ENCODE measurements around the gene ADARB1. TPM values are rescaled to one million over a fixed set of nuclear protein-coding genes. Genes with fewer than 3 reads are reported as not detected.

Gene ADARB1
- total RNA-seq, 4 donors from 2014 or later: 18.2 to 57.6 (median 32.0) TPM

DNA sequence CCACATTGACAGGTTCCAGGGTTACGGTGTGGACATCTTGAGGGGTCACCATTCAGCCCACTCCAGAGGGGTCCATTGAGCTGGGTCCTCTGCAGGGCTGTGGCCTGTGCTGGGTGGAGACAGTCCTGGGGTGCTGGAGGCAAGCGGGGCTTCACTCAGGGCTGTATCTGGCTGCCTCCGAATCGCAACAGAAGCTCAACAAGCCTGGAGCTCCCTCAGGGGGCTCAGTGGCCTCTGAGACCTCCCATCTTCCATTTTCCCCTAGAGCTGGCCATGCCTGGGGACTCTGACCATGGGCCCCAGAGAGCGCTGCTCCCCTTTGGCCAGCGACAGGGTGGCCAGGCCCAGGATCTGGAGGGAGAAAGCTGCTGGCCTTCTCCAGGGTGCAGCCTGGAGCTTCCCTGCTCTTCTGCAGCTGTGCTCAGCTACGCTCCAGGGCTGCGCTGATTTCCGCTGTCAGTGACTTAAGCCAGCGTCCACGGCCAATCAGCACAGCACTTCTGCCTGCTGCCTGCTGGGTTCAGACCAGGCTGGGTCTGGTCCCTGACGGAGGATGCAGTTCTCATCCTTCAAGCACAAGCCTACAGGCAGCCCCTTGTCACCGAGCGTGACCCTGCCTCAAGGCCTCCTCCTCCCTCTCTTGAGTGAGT lies 45.0 kb upstream of the ADARB1 start:
- no peaks in the 10 kb centered on the region for H3K36me3 ChIP-seq
- peaks cover 0 to 50% (median 14%) of the 10 kb centered on the region in 4 donors for H3K4me1 ChIP-seq
- no peak for TF ChIP-seq POLR2A (IDR thresholded peaks at IDR 0.05)
- TF ChIP-seq EP300 (IDR thresholded peaks at IDR 0.05): no peak
- TF ChIP-seq, protein P1, sequence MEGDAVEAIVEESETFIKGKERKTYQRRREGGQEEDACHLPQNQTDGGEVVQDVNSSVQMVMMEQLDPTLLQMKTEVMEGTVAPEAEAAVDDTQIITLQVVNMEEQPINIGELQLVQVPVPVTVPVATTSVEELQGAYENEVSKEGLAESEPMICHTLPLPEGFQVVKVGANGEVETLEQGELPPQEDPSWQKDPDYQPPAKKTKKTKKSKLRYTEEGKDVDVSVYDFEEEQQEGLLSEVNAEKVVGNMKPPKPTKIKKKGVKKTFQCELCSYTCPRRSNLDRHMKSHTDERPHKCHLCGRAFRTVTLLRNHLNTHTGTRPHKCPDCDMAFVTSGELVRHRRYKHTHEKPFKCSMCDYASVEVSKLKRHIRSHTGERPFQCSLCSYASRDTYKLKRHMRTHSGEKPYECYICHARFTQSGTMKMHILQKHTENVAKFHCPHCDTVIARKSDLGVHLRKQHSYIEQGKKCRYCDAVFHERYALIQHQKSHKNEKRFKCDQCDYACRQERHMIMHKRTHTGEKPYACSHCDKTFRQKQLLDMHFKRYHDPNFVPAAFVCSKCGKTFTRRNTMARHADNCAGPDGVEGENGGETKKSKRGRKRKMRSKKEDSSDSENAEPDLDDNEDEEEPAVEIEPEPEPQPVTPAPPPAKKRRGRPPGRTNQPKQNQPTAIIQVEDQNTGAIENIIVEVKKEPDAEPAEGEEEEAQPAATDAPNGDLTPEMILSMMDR (IDR thresholded peaks at IDR 0.05): no peak
- peaks cover 0 to 4% (median 0%) of the 10 kb centered on the region in 4 donors for H3K9me3 ChIP-seq
- peak in 1 of 2 donors; percentile 19 for DNase-seq (ENCODE audit: low spot score in 2 of 2)
- WGBS, 2 donors: 70% methylated on average over 12 to 14 of the region's 14 CpGs
- H3K4me3 ChIP-seq: no peak overlapping the region
- H3K27ac ChIP-seq: peak overlapping the region in 1 of 4 donors; percentile 12
- H3K27me3 ChIP-seq: no peaks in the 10 kb centered on the region

DNA sequence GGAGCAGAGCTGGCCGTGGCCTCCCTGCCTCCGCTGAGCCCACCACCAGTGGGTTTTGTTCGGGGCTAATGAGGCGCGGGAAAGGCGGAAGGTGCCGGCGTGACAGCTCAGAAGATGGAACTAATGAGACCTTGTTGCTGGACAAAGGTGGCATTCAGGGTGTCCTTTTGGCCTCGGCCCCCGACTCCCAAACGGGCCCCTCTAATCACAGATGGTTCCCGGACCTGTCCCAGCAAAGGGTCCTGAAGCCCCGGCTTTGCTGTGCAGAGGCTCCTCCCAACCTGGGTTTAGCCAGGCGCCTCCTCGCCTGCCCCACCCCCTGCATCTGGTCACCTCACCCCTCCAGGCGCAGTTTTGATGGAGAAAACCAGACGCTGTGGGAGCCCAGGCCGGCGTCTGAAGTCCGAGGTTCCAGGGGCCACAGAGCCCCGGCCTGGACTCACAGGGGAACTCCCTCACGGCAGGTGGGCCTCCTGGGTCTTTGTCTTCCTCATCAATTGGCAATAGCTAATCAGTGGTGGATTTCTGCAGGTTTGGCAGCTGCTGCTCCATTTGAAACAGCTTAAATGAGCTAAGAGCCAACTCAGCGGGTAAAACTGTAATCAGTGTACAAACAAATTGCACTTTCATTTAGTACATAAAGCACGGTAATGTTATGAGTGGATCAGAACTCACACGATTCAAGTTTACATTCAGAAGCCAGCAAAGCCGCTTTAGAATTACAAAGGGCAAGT lies 44.3 kb upstream of the ADARB1 start:
- H3K27me3 ChIP-seq: no peaks in the 10 kb centered on the region
- WGBS, 2 donors: 69 to 74% methylated on average over 19 to 26 of the region's 26 CpGs
- H3K27ac ChIP-seq: peak overlapping the region in 2 of 4 donors; percentile 12 to 46
- no peaks in the 10 kb centered on the region for H3K9me3 ChIP-seq
- no peaks in the 10 kb centered on the region for H3K36me3 ChIP-seq
- H3K4me3 ChIP-seq: no peak overlapping the region
- H3K4me1 ChIP-seq: peaks cover 0 to 57% (median 14%) of the 10 kb centered on the region in 4 donors
- peak in 1 of 2 donors; percentile 11 for DNase-seq (ENCODE audit: low spot score in 2 of 2)
- TF ChIP-seq, protein P1 (IDR thresholded peaks at IDR 0.05): no peak
- TF ChIP-seq EP300 (IDR thresholded peaks at IDR 0.05) (no peak), POLR2A (IDR thresholded peaks at IDR 0.05) (no peak)

DNA sequence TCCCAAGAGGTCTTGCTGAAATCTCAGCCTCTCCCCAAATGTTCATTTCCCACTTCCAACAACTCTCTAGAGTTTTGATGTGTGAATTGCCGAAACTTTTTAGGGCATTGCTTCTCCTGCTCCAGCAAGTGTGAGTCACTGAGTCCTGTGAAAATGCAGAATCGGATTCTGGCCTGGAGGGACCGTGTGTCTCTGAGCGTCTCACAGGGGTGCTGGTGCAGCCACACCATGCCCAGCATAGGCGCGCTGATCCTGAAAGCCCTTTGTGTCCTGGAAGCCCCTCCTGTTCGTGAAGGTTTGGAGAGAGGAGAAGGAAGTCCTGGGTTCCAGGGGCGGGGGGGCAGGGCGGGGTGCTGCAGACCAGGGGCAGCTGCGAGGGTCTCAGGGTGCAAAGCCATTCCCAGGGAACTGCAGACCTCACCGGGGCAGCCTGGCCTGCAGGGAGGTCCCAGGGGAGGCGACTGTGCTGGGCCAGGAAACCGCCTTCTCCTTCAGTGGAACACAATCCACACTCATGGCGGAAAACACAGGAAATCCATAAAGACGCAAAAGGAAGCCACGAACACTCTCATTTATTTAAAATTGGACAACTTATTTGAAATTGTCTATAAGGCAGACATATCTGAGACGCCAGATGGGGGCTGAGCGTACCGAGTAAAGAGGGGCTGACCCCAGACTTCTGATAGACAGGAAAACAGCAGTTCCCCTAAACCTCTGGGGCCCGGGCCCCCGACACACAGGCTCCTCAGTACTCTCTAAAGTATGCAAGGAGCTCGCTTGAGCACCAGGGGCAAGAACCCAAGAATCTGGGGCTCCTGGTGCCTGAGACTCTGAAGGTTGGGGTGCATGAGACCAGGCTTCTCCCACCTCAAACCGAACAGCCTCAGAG lies 43.5 kb upstream of the ADARB1 start:
- Histone ChIP-seq H3K9me3 (no peaks in the 10 kb centered on the region), H3K4me1 (peaks cover 0 to 57% (median 14%) of the 10 kb centered on the region in 4 donors), H3K4me3 (no peak overlapping the region), H3K27ac (peak overlapping the region in 1 of 4 donors; percentile 8), H3K27me3 (no peaks in the 10 kb centered on the region), H3K36me3 (no peaks in the 10 kb centered on the region)
- WGBS, 2 donors: 70 to 75% methylated on average over 22 to 23 of the region's 23 CpGs
- TF ChIP-seq POLR2A (IDR thresholded peaks at IDR 0.05): no peak
- peak in 1 of 2 donors; percentile 8 for TF ChIP-seq EP300 (IDR thresholded peaks at IDR 0.05)
- DNase-seq (ENCODE audit: low spot score in 2 of 2): peak in 1 of 2 donors; percentile 9

DNA sequence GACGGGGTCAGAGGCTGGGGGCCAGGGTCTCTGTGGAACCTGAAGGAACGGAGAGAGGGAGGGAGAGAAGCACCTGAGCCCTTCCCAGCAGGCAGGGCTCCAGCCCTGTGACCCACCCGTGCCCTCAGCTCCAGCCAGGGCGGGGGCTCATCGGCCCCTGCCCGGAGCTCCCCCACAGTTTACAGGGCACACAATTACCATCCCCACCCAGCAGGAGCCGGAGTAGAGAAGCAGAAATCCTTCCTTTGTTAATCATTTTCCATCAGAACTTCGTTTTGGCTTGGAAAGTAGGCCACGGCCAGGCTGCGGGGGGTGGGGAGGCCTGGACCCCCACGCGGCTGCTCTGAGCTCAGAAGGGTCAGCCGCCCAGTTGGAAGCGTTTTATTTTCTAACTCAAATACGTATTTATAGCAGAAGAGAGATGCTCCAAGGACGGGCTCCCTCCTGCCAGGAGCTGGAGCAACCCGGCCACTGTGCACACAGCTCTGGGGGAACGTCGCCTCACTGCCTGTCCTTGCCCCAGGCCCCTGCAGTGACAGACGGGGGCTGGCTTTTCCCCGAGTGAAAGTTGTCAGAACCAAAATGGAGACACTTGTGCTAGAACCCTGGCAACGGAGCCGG lies 42.7 kb upstream of the ADARB1 start:
- no peak for TF ChIP-seq POLR2A (IDR thresholded peaks at IDR 0.05)
- TF ChIP-seq EP300 (IDR thresholded peaks at IDR 0.05): no peak
- TF ChIP-seq, protein P1 (IDR thresholded peaks at IDR 0.05): no peak
- Histone ChIP-seq H3K9me3 (peaks cover 0 to 7% (median 0%) of the 10 kb centered on the region in 4 donors), H3K4me1 (peaks cover 0 to 57% (median 14%) of the 10 kb centered on the region in 4 donors), H3K4me3 (no peak overlapping the region), H3K27ac (peak overlapping the region in 1 of 4 donors; percentile 8), H3K27me3 (no peaks in the 10 kb centered on the region), H3K36me3 (no peaks in the 10 kb centered on the region)
- 62 to 70% methylated on average over 23 of the region's 23 CpGs for WGBS, 2 donors
- DNase-seq (ENCODE audit: low spot score in 2 of 2): peak in 1 of 2 donors; percentile 7

DNA sequence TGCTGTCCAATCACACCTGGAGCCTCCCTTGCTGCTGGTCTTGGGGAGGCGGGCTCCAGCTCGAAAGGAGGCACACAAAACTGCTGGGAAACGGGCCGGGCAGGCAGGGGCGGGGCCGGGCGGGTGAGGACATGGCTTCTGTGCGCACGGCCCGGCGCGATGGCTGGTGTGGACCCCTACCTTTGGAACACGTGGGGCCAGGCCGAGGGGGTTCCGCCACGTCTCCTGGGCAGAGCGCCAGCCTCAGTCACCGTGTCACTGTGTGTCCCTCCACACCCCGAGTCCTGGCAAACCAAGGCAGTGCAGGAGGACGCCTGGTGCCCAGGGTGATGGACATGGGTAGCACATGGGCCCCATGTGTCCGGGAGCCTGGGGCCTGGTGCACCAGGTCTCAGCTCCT lies 42.0 kb upstream of the ADARB1 start:
- Histone ChIP-seq H3K27me3 (no peaks in the 10 kb centered on the region), H3K36me3 (no peaks in the 10 kb centered on the region), H3K4me1 (peaks cover 0 to 57% (median 14%) of the 10 kb centered on the region in 4 donors), H3K27ac (peak overlapping the region in 2 of 4 donors; percentile 67 to 74), H3K4me3 (no peak overlapping the region), H3K9me3 (peaks cover 0 to 10% (median 0%) of the 10 kb centered on the region in 4 donors)
- WGBS, 2 donors: 88 to 94% methylated on average over 6 to 21 of the region's 21 CpGs
- TF ChIP-seq, protein P1 (IDR thresholded peaks at IDR 0.05): no peak
- no peak for TF ChIP-seq POLR2A (IDR thresholded peaks at IDR 0.05)
- no peak for TF ChIP-seq EP300 (IDR thresholded peaks at IDR 0.05)
- no peak for DNase-seq (ENCODE audit: low spot score in 2 of 2)

Measured in tibial nerve (tissue), 4 donors.